CD8-positive, alpha-beta memory T cell (primary cell): ENCODE results near the gene TMEM151B. TPM values are rescaled to one million over a fixed set of nuclear protein-coding genes. Genes with fewer than 3 reads are reported as not detected.

Source experiments
- CTCF ChIA-PET: fragments of 350-600 bp; sonication (Branson Sonifier 250); formaldehyde crosslinking; loops from one replicate; lab custom pipeline; 2021; ENCODE audit warnings: antibody characterized with exemption; lab: Charles Lee
- POLR2A ChIA-PET: fragments of 350-600 bp; sonication (Branson Sonifier 250); formaldehyde crosslinking; loops from one replicate; lab custom pipeline; 2021; ENCODE audit warnings: antibody characterized with exemption; lab: Charles Lee
- DNase-seq, 5 donors: peaks; one replicate each; pipeline versions ENCODE4 v3.0.0 to v3.0.0-alpha.2; 2020 to 2022; ENCODE audit warnings: mixed read lengths in 1 of 5
- H3K27ac ChIP-seq: one replicate; pipeline ENCODE4 v1.7.0; 2013; ENCODE audit warnings: low read depth, mild to moderate bottlenecking, low read length, moderate library complexity
- H3K27me3 ChIP-seq: 2 replicates; pipeline ENCODE4 v1.7.0; 2013; ENCODE audit warnings: low read length, mild to moderate bottlenecking; ENCODE audit not compliant: insufficient read depth, poor library complexity, severe bottlenecking
- H3K36me3 ChIP-seq: 2 replicates; pipeline ENCODE4 v1.7.0; 2013; ENCODE audit warnings: mild to moderate bottlenecking, low read length, moderate library complexity; ENCODE audit not compliant: insufficient read depth
- H3K4me1 ChIP-seq: 2 replicates; pipeline ENCODE4 v1.7.0; 2013; ENCODE audit warnings: mild to moderate bottlenecking, low read length, moderate library complexity; ENCODE audit not compliant: insufficient read depth
- H3K4me3 ChIP-seq: 2 replicates; pipeline ENCODE4 v1.7.0; 2013; ENCODE audit warnings: mild to moderate bottlenecking, low read length
- H3K9me3 ChIP-seq: 2 replicates; pipeline ENCODE4 v1.7.0; 2013; ENCODE audit warnings: mild to moderate bottlenecking, low read length
- H3K27ac Mint-ChIP-seq, 8 donors: one replicate each; pipeline ENCODE4 v1.8.0; 2020 to 2021; ENCODE audit warnings: mixed read lengths in 8 of 8, mild to moderate bottlenecking in 6 of 8, inconsistent platforms in 3 of 8, moderate library complexity in 3 of 8
- H3K27me3 Mint-ChIP-seq, 2 donors: one replicate each; pipeline ENCODE4 v1.8.0; 2020 to 2021; ENCODE audit warnings: mixed read lengths in 2 of 2, mild to moderate bottlenecking in 1 of 2, moderate library complexity in 1 of 2
- H3K36me3 Mint-ChIP-seq, 3 donors: one replicate each; pipeline ENCODE4 v1.8.0; 2020 to 2021; ENCODE audit warnings: mixed read lengths in 3 of 3, inconsistent platforms in 1 of 3, mild to moderate bottlenecking in 1 of 3
- H3K4me1 Mint-ChIP-seq, 3 donors: one replicate each; pipeline ENCODE4 v1.8.0; 2020 to 2021; ENCODE audit warnings: mixed read lengths in 3 of 3, inconsistent platforms in 1 of 3, mild to moderate bottlenecking in 1 of 3
- H3K4me3 Mint-ChIP-seq, 7 donors: one replicate each; pipeline ENCODE4 v1.8.0; 2020 to 2021; ENCODE audit warnings: mixed read lengths in 7 of 7, mild to moderate bottlenecking in 6 of 7, moderate library complexity in 4 of 7, inconsistent platforms in 2 of 7
- H3K9me3 Mint-ChIP-seq, 5 donors: one replicate each; pipeline ENCODE4 v1.8.0; 2020 to 2022; ENCODE audit warnings: mixed read lengths in 5 of 5, mild to moderate bottlenecking in 3 of 5, moderate library complexity in 2 of 5, inconsistent platforms in 1 of 5
- polyA plus RNA-seq: library from polyadenylated mRNA; unstranded; fragments of 300-500 nt; fragmentation: Illumina TruSeq; gene quantifications from one replicate; pipeline ENCODE4 v1.2.3, GENCODE V29; 2021
- total RNA-seq, 2 experiments: library from RNA; stranded (reverse); gene quantifications; one replicate each; pipeline ENCODE4 v1.2.3, GENCODE V29; 2021

TMEM151B gene
- total and polyA plus RNA-seq, 3 experiments from 2014 or later: not detected

- Mint-ChIP-seq H3K27ac (peak overlapping the region in 1 of 8 donors; percentile 83), H3K9me3 (peaks cover 0 to 2% (median 0%) of the 10 kb centered on the region in 5 donors), H3K4me3 (peak overlapping the region in 3 of 7 donors; percentile 23 to 66 (median 45)), H3K27me3 (peaks cover 0 to 9% of the 10 kb centered on the region in 2 donors), H3K4me1 (peaks cover 18 to 27% (median 19%) of the 10 kb centered on the region in 3 donors), H3K36me3 (peaks cover 0 to 18% (median under 1%) of the 10 kb centered on the region in 3 donors)
- ChIA-PET POLR2A (no interaction called here), CTCF (interaction anchor here (0.7 to 6.3 kb wide), 5 partner anchors 9 to 25 kb away, joined by 3 to 74 read pairs (median 4); partner anchors contain the start of gene SLC35B2)
- Histone ChIP-seq H3K9me3 (no peaks in the 10 kb centered on the region), H3K4me1 (peaks cover 13% of the 10 kb centered on the region), H3K36me3 (peaks cover 2% of the 10 kb centered on the region), H3K27me3 (no peaks in the 10 kb centered on the region), H3K27ac (no peak overlapping the region), H3K4me3 (no peak overlapping the region)
- no peak for DNase-seq
Observed at GRCh38 chr6:44243345-44243744, 26.9 kb upstream of the TMEM151B start.

- peak overlapping the region; percentile 49 to 99 (median 93) for H3K27ac Mint-ChIP-seq
Observed at GRCh38 chr6:44245391-44245911, 24.8 kb upstream of the TMEM151B start.

GRCh38 chr6:44245912-44246662 is 24.2 kb upstream of the TMEM151B start:
- Histone ChIP-seq H3K27me3 (no peaks in the 10 kb centered on the region), H3K27ac (peak overlapping the region; percentile 98), H3K4me1 (peaks cover 23% of the 10 kb centered on the region), H3K4me3 (peak overlapping the region; percentile 98), H3K36me3 (peaks cover 29% of the 10 kb centered on the region), H3K9me3 (no peaks in the 10 kb centered on the region)
- CTCF ChIA-PET: interaction anchor here (0.8 to 6.3 kb wide), 12 partner anchors 10 to 99 kb away, joined by 3 to 74 read pairs (median 4); partner anchors contain the start of gene SLC35B2
- POLR2A ChIA-PET: interaction anchor here (0.6 to 3.9 kb wide), 13 partner anchors 8 to 1074 kb away, joined by 3 to 77 read pairs (median 7); partner anchors contain the start of genes AARS2, CDC5L, GTPBP2 and NFKBIE
- peak; percentile 76 to 86 (median 80) for DNase-seq
- Mint-ChIP-seq H3K27me3 (peaks cover 0 to 7% of the 10 kb centered on the region in 2 donors), H3K36me3 (peaks cover 4 to 45% (median 13%) of the 10 kb centered on the region in 3 donors), H3K4me3 (peak overlapping the region; percentile 91 to 99 (median 98)), H3K9me3 (peaks cover 0 to 2% (median 0%) of the 10 kb centered on the region in 5 donors), H3K27ac (peak overlapping the region; percentile 91 to 99 (median 98)), H3K4me1 (peaks cover 34 to 49% (median 40%) of the 10 kb centered on the region in 3 donors)

More at GRCh38 chr6:44245391-44245911, 24.8 kb upstream of the TMEM151B start:
- H3K27me3 ChIP-seq: no peaks in the 10 kb centered on the region
- H3K9me3 ChIP-seq: no peaks in the 10 kb centered on the region
- ChIA-PET CTCF (interaction anchor here (0.9 to 6.3 kb wide), 6 partner anchors 9 to 74 kb away, joined by 3 to 74 read pairs (median 4); partner anchors contain the start of gene SLC35B2), POLR2A (interaction anchor here (1.7 to 3.9 kb wide), 4 partner anchors 10 to 68 kb away, joined by 4 to 77 read pairs (median 16); partner anchors contain the start of genes AARS2, NFKBIE and SLC35B2)
- H3K36me3 ChIP-seq: peaks cover 23% of the 10 kb centered on the region
- peaks cover 23% of the 10 kb centered on the region for H3K4me1 ChIP-seq
- H3K27me3 Mint-ChIP-seq: peaks cover 0 to 7% of the 10 kb centered on the region in 2 donors
- H3K4me1 Mint-ChIP-seq: peaks cover 34 to 45% (median 35%) of the 10 kb centered on the region in 3 donors
- peak overlapping the region; percentile 91 to 99 (median 98) for H3K4me3 Mint-ChIP-seq
- H3K9me3 Mint-ChIP-seq: peaks cover 0 to 2% (median 0%) of the 10 kb centered on the region in 5 donors
- DNase-seq: no peak
- peak overlapping the region; percentile 98 for H3K4me3 ChIP-seq
- H3K27ac ChIP-seq: peak overlapping the region; percentile 98
- peaks cover 4 to 39% (median 13%) of the 10 kb centered on the region in 3 donors for H3K36me3 Mint-ChIP-seq

- Mint-ChIP-seq H3K27me3 (peaks cover 0 to 7% of the 10 kb centered on the region in 2 donors), H3K4me3 (peak within 1 kb of the TSS; percentile 91 to 99 (median 98)), H3K36me3 (peaks cover 6 to 52% (median 15%) of the 10 kb centered on the region in 3 donors), H3K9me3 (peaks cover 0 to 2% (median 0%) of the 10 kb centered on the region in 5 donors), H3K27ac (peak within 1 kb of the TSS; percentile 91 to 99 (median 98)), H3K4me1 (peaks cover 37 to 51% (median 47%) of the 10 kb centered on the region in 3 donors)
- Histone ChIP-seq H3K27me3 (no peaks in the 10 kb centered on the region), H3K4me3 (peak within 1 kb of the TSS; percentile 98), H3K27ac (peak within 1 kb of the TSS; percentile 98), H3K36me3 (peaks cover 36% of the 10 kb centered on the region), H3K9me3 (no peaks in the 10 kb centered on the region), H3K4me1 (peaks cover 23% of the 10 kb centered on the region)
- DNase-seq: peak; percentile 87 to 98 (median 95)
- POLR2A ChIA-PET: interaction anchor here (0.6 to 3.9 kb wide), 16 partner anchors 9 to 1075 kb away, joined by 3 to 77 read pairs (median 6); partner anchors contain the start of genes AARS2, CDC5L, GTPBP2 and NFKBIE
- CTCF ChIA-PET: interaction anchor here (0.8 to 6.3 kb wide), 9 partner anchors 10 to 98 kb away, joined by 3 to 74 read pairs (median 5); partner anchors contain the start of gene SLC35B2
Observed at GRCh38 chr6:44246663-44247337, 23.4 kb upstream of the TMEM151B start, which contains the start of gene HSP90AB1. HSP90AB1 (plus strand) TSS chr6:44247101; CDS start chr6:44248630, 1,529 bp downstream.

- ChIA-PET CTCF (interaction anchor here (0.8 to 6.3 kb wide), 10 partner anchors 9 to 97 kb away, joined by 3 to 74 read pairs (median 4); partner anchors contain the start of gene SLC35B2), POLR2A (interaction anchor here (0.6 to 3.9 kb wide), 16 partner anchors 9 to 1076 kb away, joined by 3 to 77 read pairs (median 6); partner anchors contain the start of genes CDC5L, GTPBP2, NFKBIE and SLC29A1)
- H3K36me3 Mint-ChIP-seq: peaks cover 11 to 60% (median 22%) of the 10 kb centered on the region in 3 donors
- H3K36me3 ChIP-seq: peaks cover 43% of the 10 kb centered on the region
- H3K27ac Mint-ChIP-seq: peak overlapping the region; percentile 91 to 99 (median 98)
- H3K4me3 Mint-ChIP-seq: peak overlapping the region; percentile 91 to 99 (median 98)
- peak overlapping the region; percentile 98 for H3K27ac ChIP-seq
- peak; percentile 81 to 95 (median 86) for DNase-seq
- peak overlapping the region; percentile 98 for H3K4me3 ChIP-seq
- H3K4me1 ChIP-seq: peaks cover 23% of the 10 kb centered on the region
- peaks cover 0 to 2% (median 0%) of the 10 kb centered on the region in 5 donors for H3K9me3 Mint-ChIP-seq
- H3K27me3 Mint-ChIP-seq: peaks cover 0 to 7% of the 10 kb centered on the region in 2 donors
- no peaks in the 10 kb centered on the region for H3K9me3 ChIP-seq
- H3K27me3 ChIP-seq: no peaks in the 10 kb centered on the region
- peaks cover 39 to 56% (median 52%) of the 10 kb centered on the region in 3 donors for H3K4me1 Mint-ChIP-seq
Observed at GRCh38 chr6:44247338-44248302, 22.6 kb upstream of the TMEM151B start.

GRCh38 chr6:44248579-44248978 is 21.7 kb upstream of the TMEM151B start:
- DNase-seq: no peak
- CTCF ChIA-PET: interaction anchor here (1.6 to 6.3 kb wide), 4 partner anchors 8 to 76 kb away, joined by 3 to 74 read pairs (median 22); partner anchors contain the start of gene SLC35B2
- Mint-ChIP-seq H3K4me3 (peak overlapping the region; percentile 91 to 99 (median 98)), H3K27me3 (peaks cover 0 to 7% of the 10 kb centered on the region in 2 donors), H3K27ac (peak overlapping the region; percentile 91 to 99 (median 98)), H3K36me3 (peaks cover 19 to 70% (median 29%) of the 10 kb centered on the region in 3 donors), H3K4me1 (peaks cover 48 to 65% (median 62%) of the 10 kb centered on the region in 3 donors), H3K9me3 (peaks cover 0 to 2% (median 0%) of the 10 kb centered on the region in 5 donors)
- peak overlapping the region; percentile 98 for H3K27ac ChIP-seq
- H3K4me3 ChIP-seq: peak overlapping the region; percentile 98
- peaks cover 23% of the 10 kb centered on the region for H3K4me1 ChIP-seq
- peaks cover 52% of the 10 kb centered on the region for H3K36me3 ChIP-seq
- no peaks in the 10 kb centered on the region for H3K27me3 ChIP-seq
- no peaks in the 10 kb centered on the region for H3K9me3 ChIP-seq
- POLR2A ChIA-PET: interaction anchor here (3.1 to 3.9 kb wide), 4 partner anchors 8 to 25 kb away, joined by 21 to 77 read pairs (median 24); partner anchors contain the start of genes NFKBIE, SLC29A1 and SLC35B2
